H1 (cell line): ENCODE results near the gene OSBP2. TPM values are rescaled to one million over a fixed set of nuclear protein-coding genes. Genes with fewer than 3 reads are reported as not detected.

Experiments used
- BACH1 ChIP-seq: IDR thresholded peaks from 2 replicates; pipeline ENCODE4 v1.6.1; 2012; ENCODE audit warnings: low read length, improper control_type of control experiment
- JUN ChIP-seq: IDR thresholded peaks from 2 replicates; pipeline ENCODE4 v1.6.1; 2011; ENCODE audit warnings: low read depth, mild to moderate bottlenecking, improper control_type of control experiment, low read length
- SUZ12 ChIP-seq: fragments of 200-600 bp; sonication (generic); IDR thresholded peaks from 2 replicates; pipeline ENCODE4 v1.6.1; 2012; ENCODE audit warnings: mild to moderate bottlenecking, inconsistent platforms, low read length, moderate library complexity, mixed read lengths
- polyA plus RNA-seq, 7 experiments: library from polyadenylated mRNA; depleted of rRNA in 3 of 7; stranded (reverse) in 5 of 7; unstranded in 2 of 7; fragments of >200 nt in 5 of 7; fragments of 200-250 nt in 2 of 7; gene quantifications; 1 replicate in 5 of 7; 2 replicates in 1 of 7; 4 replicates in 1 of 7; pipeline versions ENCODE4 v1.2.1 to v1.2.3, GENCODE V29; 2011 to 2013; ENCODE audit warnings: missing spikeins in 2 of 7, mixed read lengths in 2 of 7
- total RNA-seq: library from RNA; stranded (reverse); fragmentation: NEBNext Ultra II Directional; extraction: Animal tissue kit (Norgen Biotek cat#: 25700); gene quantifications from 2 replicates; pipeline ENCODE4 v1.2.1, GENCODE V29; 2021
- TF ChIP-seq, protein P1 (sequence below), 3 experiments: IDR thresholded peaks; 1 replicate in 2 of 3; 2 replicates in 1 of 3; pipeline versions ENCODE4 v1.5.1 to v1.6.1; 2011; ENCODE audit warnings: low read length in 3 of 3, mild to moderate bottlenecking in 3 of 3, inconsistent platforms in 2 of 3, low read depth in 1 of 3, moderate library complexity in 1 of 3; ENCODE audit not compliant: insufficient read depth in 1 of 3; ENCODE audit errors: control extremely low read depth in 1 of 3

OSBP2 gene
- total and polyA plus RNA-seq, 2 of the 8 experiments (the other 6 are each of a cell fraction or from before 2014, with no cell fraction given): 3.4 to 3.7 TPM

DNA sequence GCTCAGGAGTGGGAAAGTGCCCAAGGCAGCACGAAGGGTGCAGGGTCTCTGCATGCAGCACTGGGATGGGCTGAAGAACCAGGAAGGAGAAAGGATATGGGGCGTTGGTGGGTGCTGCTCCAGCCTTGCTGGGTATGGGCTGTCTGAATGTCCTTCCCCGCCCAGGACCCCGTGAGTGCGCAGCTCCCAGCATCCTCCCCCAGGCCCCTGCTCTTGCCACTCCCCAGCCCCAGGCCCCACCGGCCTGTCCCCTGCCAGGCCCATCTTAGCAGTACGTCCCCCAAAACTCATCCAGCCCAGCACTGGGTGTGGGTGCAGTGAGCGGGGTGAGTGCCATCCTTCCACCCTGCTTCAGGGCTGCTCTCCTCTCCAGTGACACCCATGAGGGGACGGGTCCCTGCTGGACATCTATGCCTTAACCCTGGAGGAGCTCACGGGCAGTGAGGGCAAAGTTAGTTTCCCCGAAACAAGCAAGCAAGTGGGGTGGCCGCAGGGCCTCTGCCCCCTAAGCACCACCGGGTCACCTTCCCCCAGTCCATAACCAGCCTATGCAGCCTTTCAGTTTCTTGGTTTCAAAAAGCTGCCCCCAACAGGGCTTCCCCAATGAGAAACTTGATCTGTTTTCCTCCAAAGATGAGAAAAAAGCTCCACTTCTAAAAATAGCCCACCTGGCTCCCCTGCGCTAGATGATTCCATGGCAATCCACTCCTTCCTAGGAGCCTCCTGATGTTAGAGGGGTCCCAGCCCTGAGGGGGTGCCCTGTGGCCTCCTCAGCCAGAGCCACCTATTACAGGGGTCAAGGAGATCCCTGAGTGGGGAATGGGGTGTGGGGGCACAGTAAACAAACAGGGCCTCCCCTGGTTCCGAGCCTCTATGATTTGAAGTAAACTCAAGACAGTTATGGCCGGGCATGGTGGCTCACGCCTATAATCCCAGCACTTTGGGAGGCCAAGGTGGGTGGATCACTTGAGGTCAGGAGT, 170.1 kb downstream of the OSBP2 start (continued):
- TF ChIP-seq, protein P1, sequence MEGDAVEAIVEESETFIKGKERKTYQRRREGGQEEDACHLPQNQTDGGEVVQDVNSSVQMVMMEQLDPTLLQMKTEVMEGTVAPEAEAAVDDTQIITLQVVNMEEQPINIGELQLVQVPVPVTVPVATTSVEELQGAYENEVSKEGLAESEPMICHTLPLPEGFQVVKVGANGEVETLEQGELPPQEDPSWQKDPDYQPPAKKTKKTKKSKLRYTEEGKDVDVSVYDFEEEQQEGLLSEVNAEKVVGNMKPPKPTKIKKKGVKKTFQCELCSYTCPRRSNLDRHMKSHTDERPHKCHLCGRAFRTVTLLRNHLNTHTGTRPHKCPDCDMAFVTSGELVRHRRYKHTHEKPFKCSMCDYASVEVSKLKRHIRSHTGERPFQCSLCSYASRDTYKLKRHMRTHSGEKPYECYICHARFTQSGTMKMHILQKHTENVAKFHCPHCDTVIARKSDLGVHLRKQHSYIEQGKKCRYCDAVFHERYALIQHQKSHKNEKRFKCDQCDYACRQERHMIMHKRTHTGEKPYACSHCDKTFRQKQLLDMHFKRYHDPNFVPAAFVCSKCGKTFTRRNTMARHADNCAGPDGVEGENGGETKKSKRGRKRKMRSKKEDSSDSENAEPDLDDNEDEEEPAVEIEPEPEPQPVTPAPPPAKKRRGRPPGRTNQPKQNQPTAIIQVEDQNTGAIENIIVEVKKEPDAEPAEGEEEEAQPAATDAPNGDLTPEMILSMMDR (IDR thresholded peaks at IDR 0.05; ENCODE audit: control extremely low read depth in 1 of 3, insufficient read depth in 1 of 3, low read depth in 1 of 3, low read length in 3 of 3): no peak
- TF ChIP-seq SUZ12 (no peak), JUN (no peak), BACH1 (no peak)
- TF ChIP-seq, all 59 proteins: peak for 0
